T-helper 17 cell (primary cell): ENCODE data around the gene TMEM164. TPM values are rescaled to one million over a fixed set of nuclear protein-coding genes. Genes with fewer than 3 reads are reported as not detected.

Experiments used
- ATAC-seq: fragments of 150-1000 bp; cut with Tn5 transposase; 2 replicates; pipeline ENCODE4 v1.10.0; 2021; ENCODE audit warnings: mild to moderate bottlenecking, moderate library complexity
- DNase-seq, 3 donors: peaks; one replicate each; pipeline versions ENCODE4 v3.0.0 to v3.0.0-alpha.2; 2020 to 2021
- H3K9me3 ChIP-seq: one replicate; pipeline ENCODE4 v1.7.0; 2013; ENCODE audit warnings: low read length, mild to moderate bottlenecking; ENCODE audit not compliant: control insufficient read depth, poor library complexity, severe bottlenecking
- H3K27ac Mint-ChIP-seq: one replicate; pipeline ENCODE4 v1.8.0; 2022; ENCODE audit warnings: mild to moderate bottlenecking, moderate library complexity, mixed read lengths
- H3K27me3 Mint-ChIP-seq: one replicate; pipeline ENCODE4 v1.8.0; 2022; ENCODE audit warnings: mixed read lengths
- H3K36me3 Mint-ChIP-seq: one replicate; pipeline ENCODE4 v1.8.0; 2022; ENCODE audit warnings: low read depth, mixed read lengths
- H3K4me1 Mint-ChIP-seq: one replicate; pipeline ENCODE4 v1.8.0; 2022; ENCODE audit warnings: mild to moderate bottlenecking, mixed read lengths
- H3K4me3 Mint-ChIP-seq: one replicate; pipeline ENCODE4 v1.8.0; 2022; ENCODE audit warnings: mild to moderate bottlenecking, moderate library complexity, mixed read lengths
- total RNA-seq, 4 donors: library from RNA in 2 of 4; stranded (reverse) in 2 of 4; gene quantifications; one replicate each; pipeline ENCODE4 v1.2.3 and lab custom pipeline; 2022 to 2026

Gene TMEM164
- total RNA-seq, 2 donors from 2014 or later, result 15.1 to 32.7 TPM

GRCh38 chrX:110182865-110183264, 180.0 kb downstream of the TMEM164 start:
- H3K27me3 Mint-ChIP-seq, result no peaks in the 10 kb centered on the region
- H3K9me3 ChIP-seq, result no peaks in the 10 kb centered on the region
- H3K4me3 Mint-ChIP-seq, result no peak overlapping the region
- H3K4me1 Mint-ChIP-seq, result peaks cover 5% of the 10 kb centered on the region
- ATAC-seq (no peak), DNase-seq (no peak)
- no peaks in the 10 kb centered on the region for H3K36me3 Mint-ChIP-seq
- H3K27ac Mint-ChIP-seq, result peak overlapping the region; percentile 69

- Mint-ChIP-seq H3K4me1 (peaks cover 5% of the 10 kb centered on the region), H3K4me3 (no peak overlapping the region), H3K36me3 (no peaks in the 10 kb centered on the region), H3K27ac (no peak overlapping the region), H3K27me3 (no peaks in the 10 kb centered on the region)
- no peaks in the 10 kb centered on the region for H3K9me3 ChIP-seq
- ATAC-seq (no peak), DNase-seq (no peak)
Measured at GRCh38 chrX:110183314-110183713, 180.4 kb downstream of the TMEM164 start.

GRCh38 chrX:110188701-110189558, 186.0 kb downstream of the TMEM164 start:
- peak; percentile 42 for ATAC-seq
- H3K4me1 Mint-ChIP-seq, result peaks cover 13% of the 10 kb centered on the region
- DNase-seq, result no peak
- no peaks in the 10 kb centered on the region for H3K36me3 Mint-ChIP-seq
- H3K4me3 Mint-ChIP-seq, result peak overlapping the region; percentile 78
- H3K27ac Mint-ChIP-seq, result peak overlapping the region; percentile 84
- no peaks in the 10 kb centered on the region for H3K27me3 Mint-ChIP-seq
- H3K9me3 ChIP-seq, result no peaks in the 10 kb centered on the region

GRCh38 chrX:110192516-110192915, 189.6 kb downstream of the TMEM164 start:
- no peaks in the 10 kb centered on the region for H3K9me3 ChIP-seq
- ATAC-seq (no peak), DNase-seq (no peak)
- Mint-ChIP-seq H3K27ac (peak overlapping the region; percentile 79), H3K4me1 (peaks cover 13% of the 10 kb centered on the region), H3K27me3 (no peaks in the 10 kb centered on the region), H3K4me3 (no peak overlapping the region), H3K36me3 (no peaks in the 10 kb centered on the region)

GRCh38 chrX:110194977-110195376, 192.1 kb downstream of the TMEM164 start:
- ATAC-seq (no peak), DNase-seq (no peak)
- no peak overlapping the region for H3K27ac Mint-ChIP-seq
- H3K27me3 Mint-ChIP-seq, result no peaks in the 10 kb centered on the region
- no peaks in the 10 kb centered on the region for H3K9me3 ChIP-seq
- peaks cover 2% of the 10 kb centered on the region for H3K4me1 Mint-ChIP-seq
- H3K36me3 Mint-ChIP-seq, result no peaks in the 10 kb centered on the region
- no peak overlapping the region for H3K4me3 Mint-ChIP-seq

- no peak overlapping the region for H3K4me3 Mint-ChIP-seq
- ATAC-seq (no peak), DNase-seq (no peak)
- H3K36me3 Mint-ChIP-seq, result no peaks in the 10 kb centered on the region
- no peaks in the 10 kb centered on the region for H3K9me3 ChIP-seq
- H3K27me3 Mint-ChIP-seq, result no peaks in the 10 kb centered on the region
- peaks cover 2% of the 10 kb centered on the region for H3K4me1 Mint-ChIP-seq
- no peak overlapping the region for H3K27ac Mint-ChIP-seq
Measured at GRCh38 chrX:110201799-110202198, 198.9 kb downstream of the TMEM164 start.

GRCh38 chrX:110204986-110205385, 202.1 kb downstream of the TMEM164 start:
- Mint-ChIP-seq H3K27ac (peak overlapping the region; percentile 32), H3K27me3 (no peaks in the 10 kb centered on the region), H3K4me1 (peaks cover 2% of the 10 kb centered on the region), H3K4me3 (no peak overlapping the region), H3K36me3 (no peaks in the 10 kb centered on the region)
- H3K9me3 ChIP-seq, result no peaks in the 10 kb centered on the region
- DNase-seq (no peak), ATAC-seq (no peak)

GRCh38 chrX:110208092-110208491, 205.2 kb downstream of the TMEM164 start:
- H3K27ac Mint-ChIP-seq, result no peak overlapping the region
- no peaks in the 10 kb centered on the region for H3K36me3 Mint-ChIP-seq
- no peaks in the 10 kb centered on the region for H3K9me3 ChIP-seq
- H3K27me3 Mint-ChIP-seq, result no peaks in the 10 kb centered on the region
- H3K4me1 Mint-ChIP-seq, result peaks cover 2% of the 10 kb centered on the region
- ATAC-seq (no peak), DNase-seq (no peak)
- H3K4me3 Mint-ChIP-seq, result no peak overlapping the region

GRCh38 chrX:110210417-110211139, 207.7 kb downstream of the TMEM164 start:
- H3K4me3 Mint-ChIP-seq, result no peak overlapping the region
- no peak for ATAC-seq
- H3K4me1 Mint-ChIP-seq, result peaks cover 5% of the 10 kb centered on the region
- H3K9me3 ChIP-seq, result no peaks in the 10 kb centered on the region
- no peak for DNase-seq
- no peaks in the 10 kb centered on the region for H3K27me3 Mint-ChIP-seq
- H3K36me3 Mint-ChIP-seq, result no peaks in the 10 kb centered on the region
- no peak overlapping the region for H3K27ac Mint-ChIP-seq

- H3K9me3 ChIP-seq, result no peaks in the 10 kb centered on the region
- H3K4me3 Mint-ChIP-seq, result no peak overlapping the region
- ATAC-seq, result no peak
- no peaks in the 10 kb centered on the region for H3K36me3 Mint-ChIP-seq
- DNase-seq, result no peak
- H3K27me3 Mint-ChIP-seq, result no peaks in the 10 kb centered on the region
- no peak overlapping the region for H3K27ac Mint-ChIP-seq
- H3K4me1 Mint-ChIP-seq, result peaks cover 3% of the 10 kb centered on the region
Measured at GRCh38 chrX:110211340-110211739, 208.4 kb downstream of the TMEM164 start.

GRCh38 chrX:110212299-110212698, 209.4 kb downstream of the TMEM164 start:
- no peaks in the 10 kb centered on the region for H3K9me3 ChIP-seq
- H3K27ac Mint-ChIP-seq, result no peak overlapping the region
- H3K36me3 Mint-ChIP-seq, result no peaks in the 10 kb centered on the region
- DNase-seq (no peak), ATAC-seq (no peak)
- no peak overlapping the region for H3K4me3 Mint-ChIP-seq
- peaks cover 3% of the 10 kb centered on the region for H3K4me1 Mint-ChIP-seq
- no peaks in the 10 kb centered on the region for H3K27me3 Mint-ChIP-seq

- H3K27me3 Mint-ChIP-seq, result no peaks in the 10 kb centered on the region
- peaks cover 5% of the 10 kb centered on the region for H3K4me1 Mint-ChIP-seq
- no peaks in the 10 kb centered on the region for H3K9me3 ChIP-seq
- DNase-seq (no peak), ATAC-seq (no peak)
- no peak overlapping the region for H3K27ac Mint-ChIP-seq
- H3K36me3 Mint-ChIP-seq, result no peaks in the 10 kb centered on the region
- no peak overlapping the region for H3K4me3 Mint-ChIP-seq
Measured at GRCh38 chrX:110213183-110213582, 210.3 kb downstream of the TMEM164 start.

GRCh38 chrX:110214684-110215083, 211.8 kb downstream of the TMEM164 start:
- peaks cover 5% of the 10 kb centered on the region for H3K4me1 Mint-ChIP-seq
- no peaks in the 10 kb centered on the region for H3K36me3 Mint-ChIP-seq

More at GRCh38 chrX:110214684-110215083, 211.8 kb downstream of the TMEM164 start:
- ATAC-seq (no peak), DNase-seq (no peak)
- H3K9me3 ChIP-seq, result no peaks in the 10 kb centered on the region
- H3K27ac Mint-ChIP-seq, result no peak overlapping the region
- no peak overlapping the region for H3K4me3 Mint-ChIP-seq
- no peaks in the 10 kb centered on the region for H3K27me3 Mint-ChIP-seq
